Skeletal muscle satellite cell (primary cell): ENCODE data around the gene SYNCRIP.

Source experiments
- H3K27me3 ChIP-seq: 2 replicates; pipeline ENCODE4 v1.7.0; 2013; ENCODE audit warnings: low read length; ENCODE audit not compliant: control insufficient read depth, insufficient read depth
- H3K36me3 ChIP-seq: 2 replicates; pipeline ENCODE4 v1.7.0; 2013; ENCODE audit warnings: mild to moderate bottlenecking, control low read depth, low read length; ENCODE audit not compliant: insufficient read depth
- H3K4me1 ChIP-seq: 2 replicates; pipeline ENCODE4 v1.7.0; 2013; ENCODE audit warnings: low read length; ENCODE audit not compliant: control insufficient read depth, insufficient read depth
- H3K4me2 ChIP-seq: 2 replicates; pipeline ENCODE4 v1.7.0; 2013; ENCODE audit warnings: mild to moderate bottlenecking, low read length
- H3K4me3 ChIP-seq: 2 replicates; pipeline ENCODE4 v1.7.0; 2013; ENCODE audit warnings: low read length
- H3K9ac ChIP-seq: 2 replicates; pipeline ENCODE4 v1.7.0; 2013; ENCODE audit warnings: mild to moderate bottlenecking, low read depth, low read length, moderate library complexity
- H3K9me3 ChIP-seq: replicated peaks from 2 replicates; pipeline ENCODE4 v1.7.0; 2013; ENCODE audit warnings: mild to moderate bottlenecking, control low read depth, low read length

SYNCRIP gene

GRCh38 chr6:85628353-85628752 lies 14.3 kb downstream of the SYNCRIP start:
- Histone ChIP-seq H3K4me3 (no peak overlapping the region), H3K9me3 (no peaks in the 10 kb centered on the region), H3K4me2 (no peak overlapping the region), H3K4me1 (no peaks in the 10 kb centered on the region), H3K27me3 (no peaks in the 10 kb centered on the region), H3K9ac (no peak overlapping the region), H3K36me3 (peaks cover 86% of the 10 kb centered on the region)

DNA sequence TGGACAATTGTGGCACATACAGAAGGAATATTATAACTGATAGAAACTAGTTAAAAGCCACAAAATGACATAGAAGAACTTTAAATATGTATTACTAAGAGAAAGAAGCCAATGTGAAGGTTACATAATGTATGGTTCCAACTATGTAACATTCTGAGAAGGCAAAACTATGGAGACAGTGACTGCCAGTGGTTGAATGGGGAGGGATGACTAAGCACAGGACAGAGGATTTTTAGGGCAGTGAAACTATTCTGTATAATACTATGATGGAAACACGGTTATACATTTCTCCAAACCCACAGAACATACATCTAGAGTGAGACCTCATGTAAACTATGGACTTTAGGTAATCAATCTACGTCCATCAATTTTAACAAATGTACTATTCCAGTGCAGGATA lies 22.4 kb downstream of the SYNCRIP start:
- no peak overlapping the region for H3K4me3 ChIP-seq
- H3K9ac ChIP-seq: no peak overlapping the region
- peaks cover 96% of the 10 kb centered on the region for H3K36me3 ChIP-seq
- H3K9me3 ChIP-seq: no peaks in the 10 kb centered on the region
- H3K27me3 ChIP-seq: no peaks in the 10 kb centered on the region
- peaks cover 7% of the 10 kb centered on the region for H3K4me1 ChIP-seq
- H3K4me2 ChIP-seq: no peak overlapping the region

GRCh38 chr6:85614780-85615179 lies 27.9 kb downstream of the SYNCRIP start:
- Histone ChIP-seq H3K4me1 (no peaks in the 10 kb centered on the region), H3K4me2 (no peak overlapping the region), H3K27me3 (no peaks in the 10 kb centered on the region), H3K9ac (no peak overlapping the region), H3K36me3 (peaks cover 99% of the 10 kb centered on the region), H3K9me3 (no peaks in the 10 kb centered on the region), H3K4me3 (no peak overlapping the region)

GRCh38 chr6:85612690-85613474 lies 29.8 kb downstream of the SYNCRIP start:
- peaks cover 97% of the 10 kb centered on the region for H3K36me3 ChIP-seq
- H3K27me3 ChIP-seq: no peaks in the 10 kb centered on the region
- H3K4me3 ChIP-seq: no peak overlapping the region
- no peaks in the 10 kb centered on the region for H3K9me3 ChIP-seq
- H3K4me1 ChIP-seq: no peaks in the 10 kb centered on the region
- no peak overlapping the region for H3K4me2 ChIP-seq
- no peak overlapping the region for H3K9ac ChIP-seq

DNA sequence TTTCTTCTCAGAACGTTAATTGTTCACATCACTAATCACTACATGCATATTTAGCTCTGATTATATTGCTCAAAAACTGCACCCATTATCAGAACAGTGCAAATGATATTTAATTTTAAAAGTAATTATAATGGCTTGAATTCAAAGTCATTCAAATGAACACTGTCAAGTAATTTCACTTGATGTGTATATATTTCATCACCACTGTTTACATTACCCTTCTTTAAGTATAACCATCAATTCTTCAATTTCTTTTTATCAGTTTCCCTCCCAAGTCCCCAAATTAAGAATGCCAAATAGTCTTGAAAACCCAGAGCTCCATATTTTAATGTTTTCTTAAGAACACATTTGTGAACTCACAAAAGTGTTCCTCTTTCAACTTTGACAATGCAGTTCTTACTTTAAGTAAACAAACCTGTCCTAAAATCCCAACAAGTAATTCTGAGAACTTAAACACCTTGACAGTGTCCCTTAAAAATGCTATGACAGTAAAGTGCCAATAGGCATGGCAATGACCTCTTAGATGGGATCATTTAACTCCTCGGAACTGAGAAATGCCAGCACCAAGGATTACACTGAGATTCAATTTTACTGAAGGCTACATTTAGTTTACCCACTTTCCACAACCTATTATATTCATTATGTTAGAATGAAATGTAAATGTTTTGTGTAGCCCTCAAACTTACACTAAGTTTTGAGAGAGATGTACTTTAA lies 32.3 kb downstream of the SYNCRIP start:
- no peaks in the 10 kb centered on the region for H3K9me3 ChIP-seq
- H3K9ac ChIP-seq: no peak overlapping the region
- H3K36me3 ChIP-seq: peaks cover 90% of the 10 kb centered on the region
- H3K4me2 ChIP-seq: no peak overlapping the region
- H3K27me3 ChIP-seq: no peaks in the 10 kb centered on the region
- H3K4me3 ChIP-seq: no peak overlapping the region
- H3K4me1 ChIP-seq: no peaks in the 10 kb centered on the region

GRCh38 chr6:85602100-85602499 lies 40.6 kb downstream of the SYNCRIP start:
- Histone ChIP-seq H3K4me1 (no peaks in the 10 kb centered on the region), H3K4me2 (no peak overlapping the region), H3K9me3 (no peaks in the 10 kb centered on the region), H3K4me3 (no peak overlapping the region), H3K36me3 (peaks cover 29% of the 10 kb centered on the region), H3K27me3 (no peaks in the 10 kb centered on the region), H3K9ac (no peak overlapping the region)

- no peak overlapping the region for H3K9ac ChIP-seq
- H3K4me2 ChIP-seq: no peak overlapping the region
- H3K9me3 ChIP-seq: no peaks in the 10 kb centered on the region
- H3K4me3 ChIP-seq: no peak overlapping the region
- peaks cover 17% of the 10 kb centered on the region for H3K36me3 ChIP-seq
- H3K27me3 ChIP-seq: no peaks in the 10 kb centered on the region
- peaks cover 3% of the 10 kb centered on the region for H3K4me1 ChIP-seq
These were observed 41.9 kb downstream of the SYNCRIP start for GRCh38 chr6:85600713-85601313.

GRCh38 chr6:85594197-85594930 lies 48.3 kb downstream of the SYNCRIP start:
- Histone ChIP-seq H3K27me3 (no peaks in the 10 kb centered on the region), H3K4me1 (peaks cover 21% of the 10 kb centered on the region), H3K9ac (peak overlapping the region; percentile 89), H3K4me2 (peak overlapping the region; percentile 98), H3K9me3 (no peaks in the 10 kb centered on the region), H3K4me3 (peak overlapping the region; percentile 87), H3K36me3 (no peaks in the 10 kb centered on the region)

DNA sequence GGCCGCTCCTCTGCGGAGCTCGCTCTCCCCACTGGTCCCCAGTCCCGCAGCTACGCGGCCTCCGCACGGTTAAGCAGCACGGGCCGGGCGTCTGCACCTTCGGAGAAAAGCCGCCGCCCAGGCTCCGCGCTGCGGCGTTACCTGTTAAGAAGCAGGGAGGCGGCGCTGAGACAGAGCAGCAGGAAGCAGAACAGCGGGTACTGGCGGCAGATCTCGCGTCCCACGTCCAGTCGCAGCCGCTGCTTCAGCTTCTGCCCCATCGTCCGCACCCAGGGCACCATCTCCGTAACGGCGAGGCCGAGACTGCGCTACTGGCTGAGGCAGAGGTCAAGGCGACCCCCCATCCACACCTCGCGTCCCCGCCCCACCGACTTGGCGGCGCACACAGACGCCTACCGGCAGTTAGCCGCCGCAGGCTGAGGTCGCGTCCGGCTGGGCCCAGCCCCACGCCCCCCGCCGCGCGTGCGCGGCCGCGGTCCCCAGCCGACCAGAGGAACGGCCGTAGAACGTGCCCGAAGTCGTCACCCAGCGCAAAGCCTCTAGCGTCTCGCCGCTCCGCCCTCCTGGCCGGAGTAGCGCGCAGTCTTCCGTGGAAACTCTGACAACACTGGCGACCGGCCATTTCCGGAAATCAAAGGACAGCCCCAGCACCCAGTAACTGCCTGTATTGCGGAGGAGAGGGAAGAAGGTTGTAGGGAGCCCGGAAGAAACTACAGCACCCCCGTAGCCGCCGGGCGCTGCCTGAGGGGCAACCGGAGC lies 49.1 kb downstream of the SYNCRIP start, which contains the start of gene SNX14:
TSS of gene SNX14 (minus strand) at position 421 of the 759 bp plus-strand sequence. CDS start at position 281, 140 bp downstream.
- Histone ChIP-seq H3K9me3 (no peaks in the 10 kb centered on the region), H3K4me3 (peak within 1 kb of the TSS; percentile 87), H3K4me2 (peak within 1 kb of the TSS; percentile 98), H3K9ac (peak within 1 kb of the TSS; percentile 89), H3K4me1 (peaks cover 21% of the 10 kb centered on the region), H3K27me3 (no peaks in the 10 kb centered on the region), H3K36me3 (no peaks in the 10 kb centered on the region)

GRCh38 chr6:85592033-85592432 lies 50.7 kb downstream of the SYNCRIP start:
- Histone ChIP-seq H3K36me3 (no peaks in the 10 kb centered on the region), H3K9me3 (no peaks in the 10 kb centered on the region), H3K27me3 (no peaks in the 10 kb centered on the region), H3K4me1 (peaks cover 21% of the 10 kb centered on the region), H3K4me3 (peak overlapping the region; percentile 48), H3K9ac (no peak overlapping the region), H3K4me2 (peak overlapping the region; percentile 98)
